IMR-90 (cell line): ENCODE data around the gene SLC9A7.

Experiments used
- MAZ ChIP-seq: IDR thresholded peaks from 2 replicates; pipeline ENCODE4 v1.6.1; 2012; ENCODE audit warnings: low read depth, mild to moderate bottlenecking, low read length, improper control_type of control experiment, moderate library complexity, borderline replicate concordance
- POLR2A ChIP-seq: IDR thresholded peaks from 2 replicates; pipeline ENCODE4 v1.6.1; 2012; ENCODE audit warnings: mild to moderate bottlenecking, low read depth, low read length
- RAD21 ChIP-seq: IDR thresholded peaks from 2 replicates; pipeline ENCODE4 v1.6.1; 2012; ENCODE audit warnings: low read length, improper control_type of control experiment
- TF ChIP-seq, protein P1 (sequence below): conservative IDR thresholded peaks from 2 replicates; pipeline ENCODE4 v1.5.1; 2012; ENCODE audit warnings: mild to moderate bottlenecking, low read depth, low read length, improper control_type of control experiment
- TF ChIP-seq, protein P2 (sequence below): fragments of 150-350 bp; IDR thresholded peaks from 2 replicates; pipeline ENCODE4 v1.6.1; 2017; ENCODE audit warnings: mild to moderate bottlenecking, antibody characterized with exemption, low read length, low read depth

DNA sequence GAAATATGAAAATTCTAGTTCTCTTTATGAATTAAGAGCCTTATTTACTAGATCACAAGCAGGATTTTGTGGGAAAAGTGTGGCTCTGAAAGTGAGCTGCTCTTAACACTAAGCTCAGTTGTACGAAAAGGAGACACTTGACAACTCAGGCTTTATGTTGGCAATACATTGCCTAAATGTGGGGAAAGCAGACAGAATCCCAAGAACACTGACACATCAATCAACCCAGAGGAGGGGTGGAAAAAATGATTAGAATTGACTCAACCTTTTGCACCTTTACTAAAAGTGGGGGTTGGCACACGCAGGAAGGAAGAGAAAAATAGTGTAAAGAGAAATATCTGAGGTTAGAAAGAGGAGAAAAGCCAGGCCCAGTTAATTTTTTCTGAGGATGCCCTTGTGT lies 123.7 kb downstream of the SLC9A7 start:
- TF ChIP-seq, protein P1, sequence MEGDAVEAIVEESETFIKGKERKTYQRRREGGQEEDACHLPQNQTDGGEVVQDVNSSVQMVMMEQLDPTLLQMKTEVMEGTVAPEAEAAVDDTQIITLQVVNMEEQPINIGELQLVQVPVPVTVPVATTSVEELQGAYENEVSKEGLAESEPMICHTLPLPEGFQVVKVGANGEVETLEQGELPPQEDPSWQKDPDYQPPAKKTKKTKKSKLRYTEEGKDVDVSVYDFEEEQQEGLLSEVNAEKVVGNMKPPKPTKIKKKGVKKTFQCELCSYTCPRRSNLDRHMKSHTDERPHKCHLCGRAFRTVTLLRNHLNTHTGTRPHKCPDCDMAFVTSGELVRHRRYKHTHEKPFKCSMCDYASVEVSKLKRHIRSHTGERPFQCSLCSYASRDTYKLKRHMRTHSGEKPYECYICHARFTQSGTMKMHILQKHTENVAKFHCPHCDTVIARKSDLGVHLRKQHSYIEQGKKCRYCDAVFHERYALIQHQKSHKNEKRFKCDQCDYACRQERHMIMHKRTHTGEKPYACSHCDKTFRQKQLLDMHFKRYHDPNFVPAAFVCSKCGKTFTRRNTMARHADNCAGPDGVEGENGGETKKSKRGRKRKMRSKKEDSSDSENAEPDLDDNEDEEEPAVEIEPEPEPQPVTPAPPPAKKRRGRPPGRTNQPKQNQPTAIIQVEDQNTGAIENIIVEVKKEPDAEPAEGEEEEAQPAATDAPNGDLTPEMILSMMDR, result no peak
- TF ChIP-seq, protein P2, sequence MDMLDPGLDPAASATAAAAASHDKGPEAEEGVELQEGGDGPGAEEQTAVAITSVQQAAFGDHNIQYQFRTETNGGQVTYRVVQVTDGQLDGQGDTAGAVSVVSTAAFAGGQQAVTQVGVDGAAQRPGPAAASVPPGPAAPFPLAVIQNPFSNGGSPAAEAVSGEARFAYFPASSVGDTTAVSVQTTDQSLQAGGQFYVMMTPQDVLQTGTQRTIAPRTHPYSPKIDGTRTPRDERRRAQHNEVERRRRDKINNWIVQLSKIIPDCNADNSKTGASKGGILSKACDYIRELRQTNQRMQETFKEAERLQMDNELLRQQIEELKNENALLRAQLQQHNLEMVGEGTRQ, result no peak
- TF ChIP-seq POLR2A (no peak), RAD21 (no peak), MAZ (no peak)
